ENCODE measurements around the gene RPS27. TPM values are rescaled to one million over a fixed set of nuclear protein-coding genes. Genes with fewer than 3 reads are reported as not detected.
"Not testable (repeated sequence)": the region's sequence is repeated elsewhere in the genome, so short reads cannot be mapped to it uniquely, and the experiment has no call there.

The RPS27 gene
- total RNA-seq, 1 donor from 2014 or later = 1,160 TPM

GRCh38 chr1:153977250-153978240, 13.0 kb upstream of the RPS27 start, which contains the start of gene JTB:
Gene JTB, minus strand, starts transcription at chr1:153977674. Its CDS starts 422 bp downstream, at chr1:153977252.
- H3K27me3 ChIP-seq (ENCODE audit: control insufficient read depth, insufficient read depth, low read length) = no peaks in the 10 kb centered on the region
- no peak for TF ChIP-seq CTCF (IDR thresholded peaks at IDR 0.05; ENCODE audit: insufficient read depth, low read length, severe bottlenecking)
- DNase-seq (ENCODE audit: low read depth) = peak; percentile 70
- no peak for FAIRE-seq
- peaks cover 17% of the 10 kb centered on the region for H3K36me3 ChIP-seq (ENCODE audit: control insufficient read depth, insufficient read depth, low read length)
- peak within 1 kb of the TSS; percentile 76 for H3K4me3 ChIP-seq (ENCODE audit: low read depth, low read length)

GRCh38 chr1:153978274-153978909, 12.2 kb upstream of the RPS27 start:
- Histone ChIP-seq H3K36me3 (ENCODE audit: control insufficient read depth, insufficient read depth, low read length) (peaks cover 15% of the 10 kb centered on the region), H3K4me3 (ENCODE audit: low read depth, low read length) (peak overlapping the region; percentile 76), H3K27me3 (ENCODE audit: control insufficient read depth, insufficient read depth, low read length) (no peaks in the 10 kb centered on the region)
- no peak for DNase-seq (ENCODE audit: low read depth)
- TF ChIP-seq CTCF (IDR thresholded peaks at IDR 0.05; ENCODE audit: insufficient read depth, low read length, severe bottlenecking) = no peak
- no peak for FAIRE-seq

- peaks cover 13% of the 10 kb centered on the region for H3K36me3 ChIP-seq (ENCODE audit: control insufficient read depth, insufficient read depth, low read length)
Measured at GRCh38 chr1:153979091-153979490, 11.5 kb upstream of the RPS27 start.

GRCh38 chr1:153981735-153982134, 8.8 kb upstream of the RPS27 start:
- not testable (repeated sequence) for DNase-seq (ENCODE audit: low read depth); H3K4me3 ChIP-seq (ENCODE audit: low read depth, low read length); H3K27me3 ChIP-seq (ENCODE audit: control insufficient read depth, insufficient read depth, low read length); FAIRE-seq; H3K36me3 ChIP-seq (ENCODE audit: control insufficient read depth, insufficient read depth, low read length)

More at GRCh38 chr1:153979091-153979490, 11.5 kb upstream of the RPS27 start:
- H3K4me3 ChIP-seq (ENCODE audit: low read depth, low read length); DNase-seq (ENCODE audit: low read depth); H3K27me3 ChIP-seq (ENCODE audit: control insufficient read depth, insufficient read depth, low read length); FAIRE-seq: not testable (repeated sequence)

GRCh38 chr1:153984123-153984894, 6.3 kb upstream of the RPS27 start:
- DNase-seq (ENCODE audit: low read depth) = no peak
- Histone ChIP-seq H3K4me3 (ENCODE audit: low read depth, low read length) (no peak overlapping the region), H3K36me3 (ENCODE audit: control insufficient read depth, insufficient read depth, low read length) (peaks cover 4% of the 10 kb centered on the region), H3K27me3 (ENCODE audit: control insufficient read depth, insufficient read depth, low read length) (no peaks in the 10 kb centered on the region)
- FAIRE-seq = no peak
- no peak for TF ChIP-seq CTCF (IDR thresholded peaks at IDR 0.05; ENCODE audit: insufficient read depth, low read length, severe bottlenecking)

- peak overlapping the region; percentile 37 for H3K4me3 ChIP-seq (ENCODE audit: low read depth, low read length)
- H3K27me3 ChIP-seq (ENCODE audit: control insufficient read depth, insufficient read depth, low read length) = no peaks in the 10 kb centered on the region
- no peak for TF ChIP-seq CTCF (IDR thresholded peaks at IDR 0.05; ENCODE audit: insufficient read depth, low read length, severe bottlenecking)
- H3K36me3 ChIP-seq (ENCODE audit: control insufficient read depth, insufficient read depth, low read length) = peaks cover 4% of the 10 kb centered on the region
- DNase-seq (ENCODE audit: low read depth) (no peak), FAIRE-seq (no peak)
Measured at GRCh38 chr1:153985341-153985912, 5.1 kb upstream of the RPS27 start.
